IMR-90 (cell line): Measurements from ENCODE around the gene ADAMTS12. TPM values are rescaled to one million over a fixed set of nuclear protein-coding genes. Genes with fewer than 3 reads are reported as not detected.

Experiments used
- ATAC-seq: fragments of 200-7000 bp; cut with Tn5 transposase; 2 replicates; pipeline ENCODE4 v1.9.1; 2020; ENCODE audit warnings: low read depth, mild to moderate bottlenecking, moderate library complexity
- BruUV-seq: library from RNA; stranded (reverse); fragments of 400-500 nt; replicated peaks from 2 replicates; lab custom pipeline; 2021; lab: Mats Ljungman, UMichigan
- CTCF ChIA-PET: fragments of 300-600 bp; formaldehyde crosslinking; extraction: SDS; loops from one replicate; lab custom pipeline; 2021; ENCODE audit warnings: antibody characterized with exemption; lab: Yijun Ruan, JAX
- POLR2A ChIA-PET: fragments of 300-600 bp; sonication (Branson Sonifier 250); formaldehyde crosslinking; loops from one replicate; lab custom pipeline; 2022; ENCODE audit warnings: antibody characterized with exemption; ENCODE audit not compliant: unreplicated experiment; lab: Charles Lee
- DNase-seq: peaks from one replicate; pipeline ENCODE4 v3.0.0; 2013
- H2AFZ ChIP-seq: replicated peaks from 2 replicates; pipeline ENCODE3; 2013; ENCODE audit warnings: low read length, mild to moderate bottlenecking; ENCODE audit not compliant: poor library complexity
- H2AK5ac ChIP-seq: 2 replicates; pipeline ENCODE4 v1.6.1; 2013; ENCODE audit warnings: low read depth, low read length, inconsistent platforms
- H2AK9ac ChIP-seq: replicated peaks from 2 replicates; pipeline ENCODE3; 2013; ENCODE audit warnings: mild to moderate bottlenecking, low read depth, low read length, moderate library complexity; ENCODE audit not compliant: poor library complexity
- H2BK120ac ChIP-seq: 2 replicates; pipeline ENCODE4 v1.6.1; 2013; ENCODE audit warnings: low read depth, low read length, inconsistent platforms
- H2BK15ac ChIP-seq: 3 replicates; pipeline ENCODE4 v1.6.1; 2013; ENCODE audit warnings: low read depth, low read length, inconsistent platforms
- H2BK20ac ChIP-seq: 2 replicates; pipeline ENCODE4 v1.6.1; 2013; ENCODE audit warnings: low read depth, mild to moderate bottlenecking, inconsistent platforms, low read length, moderate library complexity
- H2BK5ac ChIP-seq: 2 replicates; pipeline ENCODE4 v1.6.1; 2013; ENCODE audit warnings: mild to moderate bottlenecking, low read depth, low read length, inconsistent platforms; ENCODE audit not compliant: poor library complexity, severe bottlenecking
- H3K14ac ChIP-seq: replicated peaks from 2 replicates; pipeline ENCODE4 v1.6.1; 2013; ENCODE audit warnings: low read depth, low read length, inconsistent platforms
- H3K18ac ChIP-seq: 2 replicates; pipeline ENCODE4 v1.6.1; 2013; ENCODE audit warnings: low read depth, low read length, control low read depth
- H3K23ac ChIP-seq: 2 replicates; pipeline ENCODE4 v1.6.1; 2013; ENCODE audit warnings: low read depth, low read length, inconsistent platforms
- H3K27ac ChIP-seq: 2 replicates; pipeline ENCODE4 v1.5.1; 2013; ENCODE audit warnings: mild to moderate bottlenecking, control low read depth, low read length; ENCODE audit not compliant: insufficient read depth
- H3K27me3 ChIP-seq: 2 replicates; pipeline ENCODE4 v1.6.1; 2013; ENCODE audit warnings: low read length; ENCODE audit not compliant: control insufficient read depth, insufficient read depth
- H3K36me3 ChIP-seq: 2 replicates; pipeline ENCODE4 v1.6.1; 2013; ENCODE audit warnings: low read length, mixed read lengths; ENCODE audit not compliant: control insufficient read depth, insufficient read depth
- H3K4ac ChIP-seq: 2 replicates; pipeline ENCODE4 v1.6.1; 2013; ENCODE audit warnings: low read depth, low read length, inconsistent platforms
- H3K4me1 ChIP-seq: 2 replicates; pipeline ENCODE4 v1.6.1; 2013; ENCODE audit warnings: low read length, mixed read lengths; ENCODE audit not compliant: control insufficient read depth, insufficient read depth
- H3K4me2 ChIP-seq: 2 replicates; pipeline ENCODE4 v1.6.1; 2013; ENCODE audit warnings: low read depth, mild to moderate bottlenecking, control low read depth, low read length, moderate library complexity
- H3K4me3 ChIP-seq: 2 replicates; pipeline ENCODE4 v1.5.1; 2013; ENCODE audit warnings: low read depth, mild to moderate bottlenecking, control low read depth, low read length, moderate library complexity; ENCODE audit not compliant: insufficient read depth
- H3K56ac ChIP-seq: 2 replicates; pipeline ENCODE4 v1.6.1; 2013; ENCODE audit warnings: low read length, inconsistent platforms; ENCODE audit not compliant: insufficient read depth; ENCODE audit errors: extremely low read depth
- H3K79me1 ChIP-seq, 2 experiments: 2 replicates each; pipeline ENCODE4 v1.6.1; 2013; ENCODE audit warnings: low read length in 2 of 2, inconsistent platforms in 1 of 2, low read depth in 1 of 2
- H3K9ac ChIP-seq: 2 replicates; pipeline ENCODE4 v1.6.1; 2013; ENCODE audit warnings: low read depth, low read length, control low read depth
- H3K9me1 ChIP-seq: 2 replicates; pipeline ENCODE4 v1.6.1; 2013; ENCODE audit warnings: low read length, inconsistent platforms; ENCODE audit not compliant: insufficient read depth
- H3K9me3 ChIP-seq: 2 replicates; pipeline ENCODE4 v1.6.1; 2013; ENCODE audit warnings: low read length; ENCODE audit not compliant: control insufficient read depth, insufficient read depth
- H4K20me1 ChIP-seq: 2 replicates; pipeline ENCODE4 v1.6.1; 2013; ENCODE audit warnings: low read length, inconsistent platforms; ENCODE audit not compliant: insufficient read depth
- H4K5ac ChIP-seq: 2 replicates; pipeline ENCODE4 v1.6.1; 2013; ENCODE audit warnings: mild to moderate bottlenecking, low read depth, low read length, control low read depth
- H4K8ac ChIP-seq, 2 experiments: 2 replicates each; pipeline ENCODE4 v1.6.1; 2013; ENCODE audit warnings: low read depth in 2 of 2, low read length in 2 of 2, control low read depth in 1 of 2, inconsistent platforms in 1 of 2
- H4K91ac ChIP-seq: 2 replicates; pipeline ENCODE4 v1.6.1; 2013; ENCODE audit warnings: low read depth, low read length, inconsistent platforms; ENCODE audit not compliant: insufficient read depth
- CTCF ChIP-seq: conservative IDR thresholded peaks from 2 replicates; pipeline ENCODE4 v1.5.1; 2012; ENCODE audit warnings: mild to moderate bottlenecking, low read depth, low read length, improper control_type of control experiment
- WGBS, 2 experiments: methylation state at CpG; one replicate each; pipeline versions ENCODE4 v1.1.5 to v1.1.7; 2013; ENCODE audit warnings: missing lambda C conversion rate in 2 of 2; ENCODE audit not compliant: insufficient read length in 1 of 2; ENCODE audit errors: extremely low coverage in 2 of 2; 5-methylcytosine and 5-hydroxymethylcytosine counted together
- dilution Hi-C: fragments of 300-500 bp; cut with HindIII; formaldehyde crosslinking; loops from one replicate; pipeline ENCODE4 v1.14.3; 2018; ENCODE audit warnings: low sequenced_read_pairs; ENCODE audit not compliant: unreplicated experiment
- in situ Hi-C: fragments of 300-500 bp; cut with MboI; formaldehyde crosslinking; loops from 3 replicates; pipeline ENCODE4 v1.14.3; 2019; ENCODE audit warnings: low sequenced_read_pairs, inconsistent platforms, mixed read lengths
- intact Hi-C: fragments of 100-400 bp; cut with micrococcal nuclease; formaldehyde crosslinking; loops from 2 replicates; pipeline ENCODE4 v1.10.0; 2022
- polyA plus RNA-seq, 3 experiments: library from polyadenylated mRNA; depleted of rRNA; stranded (reverse); fragments of >200 nt; gene quantifications; 2 replicates each; pipeline ENCODE4 v1.2.3, GENCODE V29; 2012; ENCODE audit warnings: low replicate concordance in 1 of 3
- total RNA-seq: library from RNA; depleted of rRNA; stranded (reverse); fragments of >200 nt; gene quantifications from 2 replicates; pipeline ENCODE4 v1.2.3, GENCODE V29; 2012

ADAMTS12 gene
- total and polyA plus RNA-seq, 2 of the 4 experiments (the other 2 are of a cell fraction) = 27.3 to 51.3 TPM

- H2AK9ac ChIP-seq = no peak overlapping the region
- no CpG with 5 or more reads among the region's 2 CpGs for WGBS, 2 experiments
- dilution Hi-C loops = no loop called here
- no peak overlapping the region for H3K4me3 ChIP-seq
- no peak for ATAC-seq
- in situ Hi-C loops = no loop called here
- H3K27me3 ChIP-seq = no peaks in the 10 kb centered on the region
- no peak overlapping the region for H3K4ac ChIP-seq
- ChIA-PET POLR2A (no interaction called here), CTCF (no interaction called here)
- H3K18ac ChIP-seq = no peak overlapping the region
- no peaks in the 10 kb centered on the region for H3K79me1 ChIP-seq
- no peak overlapping the region for H2BK5ac ChIP-seq
- H4K20me1 ChIP-seq = no peaks in the 10 kb centered on the region
- no peak for TF ChIP-seq CTCF
- intact Hi-C loops = no loop called here
- H2BK120ac ChIP-seq = no peak overlapping the region
- H2AFZ ChIP-seq = no peak overlapping the region
- H4K8ac ChIP-seq = no peak overlapping the region
- no peak overlapping the region for H2BK15ac ChIP-seq
- no peak overlapping the region for H3K14ac ChIP-seq
- H3K36me3 ChIP-seq = peaks cover 3% of the 10 kb centered on the region
- peak; percentile 5 for DNase-seq
- H3K56ac ChIP-seq = no peak overlapping the region
- peaks cover 8% of the 10 kb centered on the region for H3K4me1 ChIP-seq
- H2BK20ac ChIP-seq = no peak overlapping the region
- H3K9me1 ChIP-seq = peaks cover 6% of the 10 kb centered on the region
- H3K4me2 ChIP-seq = no peak overlapping the region
- H4K91ac ChIP-seq = no peak overlapping the region
- no peak overlapping the region for H3K23ac ChIP-seq
- no peak overlapping the region for H3K27ac ChIP-seq
- no peak overlapping the region for H3K9ac ChIP-seq
- no peak overlapping the region for H4K5ac ChIP-seq
- no TSS peak for BruUV-seq
- H3K9me3 ChIP-seq = no peaks in the 10 kb centered on the region
- no peak overlapping the region for H2AK5ac ChIP-seq
These were observed 240.9 kb downstream of the ADAMTS12 start for GRCh38 chr5:33650911-33651310.
